Activated CD4-positive, CD25-positive, alpha-beta regulatory T cell (primary cell): Measurements from ENCODE around the gene CCN5.
"Not testable (repeated sequence)": the region's sequence is repeated elsewhere in the genome, so short reads cannot be mapped to it uniquely, and the experiment has no call there.

Experiments
- DNase-seq, 4 experiments: peaks; one replicate each; lab custom pipeline; 2025; lab: John Stamatoyannopoulos, UW

The CCN5 gene

GRCh38 chr20:44714701-44715498, at the start of gene CCN5:
TSS of gene CCN5 (plus strand) at chr20:44715369. CDS start at chr20:44715391, 22 bp downstream.
- DNase-seq, result no peak

DNA sequence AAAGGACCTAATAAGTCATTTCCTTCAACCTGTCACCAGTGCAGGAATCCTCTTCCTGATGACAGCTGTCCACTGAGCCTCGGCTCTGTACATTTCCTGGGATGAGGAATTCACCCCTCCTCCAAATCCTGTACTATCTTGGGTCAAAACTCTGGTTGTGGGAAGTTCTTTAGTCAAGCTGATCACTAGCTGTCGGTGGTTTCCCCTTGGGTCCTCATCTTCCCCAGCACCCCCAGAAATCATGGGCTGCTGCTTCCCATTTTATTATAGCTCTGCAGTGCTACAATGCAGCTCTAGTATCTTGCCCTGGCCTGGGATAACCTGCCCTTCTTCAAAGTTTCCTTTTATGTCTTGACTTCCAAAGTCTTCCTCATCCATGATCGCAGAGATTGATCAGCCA, 49.1 kb upstream of the CCN5 start:
- DNase-seq, result no peak

- DNase-seq, result not testable (repeated sequence)
These were observed 44.3 kb upstream of the CCN5 start for GRCh38 chr20:44670851-44671250.

DNA sequence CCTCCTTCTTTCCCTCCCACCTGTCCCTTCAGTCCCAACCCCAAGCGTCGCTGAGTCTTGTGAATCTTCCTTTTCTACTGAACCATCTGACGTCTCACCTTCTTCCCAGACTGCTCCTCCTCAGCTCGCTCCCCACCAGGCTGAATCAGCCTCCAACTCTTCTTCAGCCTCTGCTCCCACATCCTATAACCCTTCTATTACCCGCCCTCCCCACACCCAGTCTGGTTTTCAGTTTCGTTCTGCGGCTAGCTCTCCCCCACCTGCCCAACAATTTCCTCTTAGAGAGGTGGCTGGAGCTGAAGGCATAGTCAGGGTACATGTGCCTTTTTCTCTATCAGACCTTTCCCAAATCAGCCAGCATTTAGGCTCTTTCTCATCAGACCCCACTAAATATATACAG, 43.6 kb upstream of the CCN5 start:
- peak in 3 of 4 experiments; percentile 21 to 42 (median 35) for DNase-seq

DNA sequence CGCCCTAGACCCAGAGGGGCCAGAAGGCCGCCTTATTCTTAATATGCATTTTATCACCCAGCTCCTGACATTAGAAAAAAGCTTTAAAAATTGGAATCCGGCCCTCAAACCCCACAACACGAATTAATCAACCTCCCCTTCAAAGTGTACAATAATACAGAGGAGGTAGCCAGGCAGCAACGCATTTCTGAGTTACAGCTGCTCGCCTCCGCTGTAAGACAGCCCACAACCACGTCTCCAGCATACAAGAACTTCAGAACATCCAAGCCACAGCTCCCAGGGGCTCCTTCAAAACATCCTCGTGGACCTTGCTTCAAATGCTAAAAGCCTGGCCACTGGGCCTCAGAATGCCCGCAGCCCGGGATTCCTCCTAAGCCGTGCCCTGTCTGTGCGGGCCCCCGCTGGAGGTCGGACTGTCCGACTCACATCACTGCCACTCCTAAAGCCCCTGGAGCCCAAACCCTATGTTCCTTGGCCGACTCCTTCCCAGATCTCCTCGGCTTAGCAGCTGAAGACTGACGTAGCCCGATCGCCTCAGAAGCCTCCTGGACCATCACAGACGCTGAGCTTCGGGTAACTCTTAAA, 42.8 kb upstream of the CCN5 start:
- not testable (repeated sequence) for DNase-seq

- DNase-seq, result no peak
These were observed 36.9 kb upstream of the CCN5 start for GRCh38 chr20:44678242-44678641.

GRCh38 chr20:44678990-44679611, 36.1 kb upstream of the CCN5 start:
- no peak for DNase-seq

DNA sequence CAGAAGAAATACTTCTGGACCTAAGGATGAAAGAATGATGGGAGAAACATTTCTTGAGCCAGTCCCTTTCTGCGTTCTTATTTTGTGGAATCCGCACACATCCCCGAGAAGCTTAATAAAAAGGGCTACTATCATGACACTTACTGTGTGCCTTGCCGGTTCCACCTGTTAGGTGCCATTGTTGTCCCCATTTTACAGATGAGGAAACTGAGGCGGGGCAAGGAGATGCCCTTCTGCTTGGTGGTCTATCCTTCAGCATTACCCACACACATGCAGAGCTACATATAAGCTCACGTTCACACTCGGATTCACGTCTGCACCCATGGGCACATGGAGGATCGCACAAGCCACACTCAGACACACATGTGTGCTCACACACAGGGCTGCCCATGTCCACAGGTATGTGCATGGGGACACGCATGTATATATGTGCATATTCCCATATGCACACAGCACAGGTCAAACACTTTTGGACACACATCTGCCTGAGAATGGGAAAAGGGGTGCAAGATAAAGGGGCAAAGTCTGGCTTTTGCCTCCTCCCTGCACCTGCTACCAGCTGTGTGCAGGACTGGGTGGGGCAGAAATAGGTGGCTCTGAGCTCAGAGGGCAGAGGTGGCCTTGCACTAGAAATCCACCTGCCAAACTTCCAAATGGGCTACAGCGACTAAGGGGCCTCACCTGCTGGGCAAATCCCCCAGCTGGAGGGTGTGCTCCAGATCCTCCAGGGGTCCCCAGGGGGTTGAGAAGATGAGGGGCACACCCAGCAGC, 33.2 kb upstream of the CCN5 start:
- DNase-seq, result no peak

DNA sequence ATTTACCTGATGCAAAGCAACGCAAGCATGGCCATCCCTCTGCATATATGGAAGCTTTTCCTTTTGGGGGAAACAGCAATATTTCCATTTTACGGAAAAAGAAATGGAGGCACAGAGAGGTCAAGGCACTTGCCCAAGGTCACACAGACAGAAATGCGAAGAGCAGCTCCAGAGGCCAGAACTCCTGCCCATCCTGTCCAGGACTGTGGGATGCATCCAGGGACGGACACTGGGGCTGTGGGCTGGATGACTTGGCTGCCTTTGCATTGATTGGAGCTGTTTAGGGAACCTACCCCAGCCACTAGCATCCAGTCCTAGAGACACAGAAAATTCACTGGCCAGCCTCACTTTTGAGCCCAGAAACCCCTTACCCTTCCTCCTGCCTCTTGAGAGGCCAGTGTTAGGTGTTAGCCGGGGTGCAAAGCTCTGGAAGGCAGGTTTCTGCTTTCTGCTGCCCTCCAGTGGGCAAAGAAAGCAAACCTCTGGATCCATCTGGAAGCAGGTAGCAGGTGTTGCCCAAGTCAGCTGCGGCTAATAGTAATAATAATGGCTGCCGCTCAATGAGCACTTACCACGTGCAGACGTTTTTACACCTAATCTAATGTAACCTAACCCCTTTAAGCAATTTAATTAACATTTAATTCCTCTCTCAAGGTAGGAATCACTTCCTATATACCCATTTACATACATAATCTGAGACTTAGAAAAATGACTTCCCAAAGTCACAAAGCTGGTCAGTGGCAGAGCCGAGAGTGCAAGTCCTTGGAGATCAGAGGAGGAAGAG, 31.7 kb upstream of the CCN5 start:
- DNase-seq, result peak in 2 of 4 experiments; percentile 37 to 41

- no peak for DNase-seq
These were observed 30.9 kb upstream of the CCN5 start for GRCh38 chr20:44684047-44684967.

DNA sequence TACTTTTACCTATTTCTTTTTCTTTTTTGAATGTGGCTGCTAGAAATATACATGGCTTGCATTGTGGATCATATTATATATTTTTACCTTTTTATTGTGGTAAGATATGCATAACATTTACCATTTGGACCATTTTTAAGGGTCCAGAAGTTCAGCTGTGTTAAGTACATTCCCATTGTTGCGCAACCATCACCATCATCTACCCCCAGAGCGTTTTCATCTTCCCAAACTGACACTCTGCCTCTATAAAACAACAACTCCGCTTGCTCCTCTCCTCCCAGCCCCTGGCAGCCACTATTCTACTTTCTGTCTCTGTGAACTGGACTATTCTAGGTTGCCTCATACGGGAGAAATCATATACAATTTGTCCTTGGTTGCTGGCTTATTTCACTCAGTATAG, 28.2 kb upstream of the CCN5 start:
- DNase-seq, result no peak

DNA sequence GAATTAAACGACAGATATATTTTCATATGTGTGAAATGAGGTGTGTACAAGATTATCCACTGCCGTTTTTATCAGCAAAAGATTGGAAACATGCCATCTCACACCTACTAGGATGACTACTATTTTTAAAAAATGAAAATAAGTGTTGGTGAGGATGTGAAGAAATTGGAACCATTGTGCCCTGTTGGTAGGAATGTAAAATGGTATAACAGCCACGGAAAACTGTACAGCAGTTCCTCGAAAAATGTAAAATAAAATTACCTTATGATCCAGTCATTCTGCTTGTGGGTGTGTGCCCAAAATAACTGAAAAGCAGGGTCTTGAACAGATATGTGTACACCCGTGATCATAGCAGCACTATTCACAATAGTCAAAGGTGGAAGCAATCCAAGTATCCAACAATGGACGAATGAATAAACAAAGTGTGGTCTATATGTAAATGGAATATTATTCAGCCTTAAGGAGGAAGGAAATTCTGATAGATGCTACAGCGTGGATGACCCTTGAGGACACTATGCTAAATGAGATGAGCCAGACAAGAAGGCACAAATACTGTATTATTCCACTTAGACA, 27.0 kb upstream of the CCN5 start:
- DNase-seq, result no peak

DNA sequence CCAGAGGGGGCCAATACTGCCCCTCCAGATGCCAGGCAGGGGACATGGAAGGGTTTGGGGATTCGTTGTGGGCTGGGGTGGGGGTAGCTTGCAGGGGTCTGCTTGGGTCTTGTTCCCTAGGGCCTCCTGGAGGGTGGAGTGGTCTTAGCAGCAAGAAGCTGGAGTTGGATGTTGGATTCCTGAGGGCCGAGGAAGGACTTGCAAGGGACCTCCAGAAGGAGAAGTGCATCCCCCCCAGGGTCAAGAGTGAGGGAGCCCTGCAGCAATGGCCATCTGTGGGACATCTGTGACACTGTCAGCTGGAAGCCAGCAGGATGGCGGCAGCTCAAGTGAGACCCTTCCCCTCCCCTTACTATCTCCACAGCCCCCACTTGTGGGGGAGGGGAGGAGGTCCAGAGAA, 25.4 kb upstream of the CCN5 start:
- DNase-seq, result no peak

DNA sequence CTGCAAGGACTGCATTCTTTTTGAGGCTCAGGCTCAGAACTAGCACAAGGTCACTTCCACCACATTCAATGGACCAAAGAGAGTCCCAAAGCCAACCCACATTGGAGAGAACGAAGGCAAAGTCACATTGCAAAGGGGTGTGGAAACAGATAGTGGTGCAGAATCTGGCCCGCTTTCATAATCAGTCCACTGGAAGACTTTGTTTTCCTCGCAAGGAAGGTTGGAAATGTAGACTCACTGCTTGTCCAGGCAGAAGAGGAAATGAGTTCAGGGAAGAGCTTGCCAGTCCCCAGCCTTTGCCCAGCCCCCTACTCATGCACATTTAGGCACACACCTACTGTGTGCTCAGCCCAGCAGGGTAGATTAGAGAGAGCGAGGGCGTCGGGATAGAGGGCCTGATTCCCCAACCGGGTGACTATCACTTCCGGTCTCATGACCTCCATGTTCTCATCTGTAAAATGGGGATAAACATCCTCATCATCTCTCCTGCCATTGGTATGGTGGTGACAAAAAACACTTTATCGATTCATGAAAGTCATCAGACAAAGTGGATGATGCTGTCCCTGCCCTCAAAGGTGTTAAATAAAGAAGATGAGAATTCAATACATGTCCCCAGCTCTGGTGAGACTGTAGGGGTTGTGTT, 24.3 kb upstream of the CCN5 start:
- DNase-seq, result no peak

DNA sequence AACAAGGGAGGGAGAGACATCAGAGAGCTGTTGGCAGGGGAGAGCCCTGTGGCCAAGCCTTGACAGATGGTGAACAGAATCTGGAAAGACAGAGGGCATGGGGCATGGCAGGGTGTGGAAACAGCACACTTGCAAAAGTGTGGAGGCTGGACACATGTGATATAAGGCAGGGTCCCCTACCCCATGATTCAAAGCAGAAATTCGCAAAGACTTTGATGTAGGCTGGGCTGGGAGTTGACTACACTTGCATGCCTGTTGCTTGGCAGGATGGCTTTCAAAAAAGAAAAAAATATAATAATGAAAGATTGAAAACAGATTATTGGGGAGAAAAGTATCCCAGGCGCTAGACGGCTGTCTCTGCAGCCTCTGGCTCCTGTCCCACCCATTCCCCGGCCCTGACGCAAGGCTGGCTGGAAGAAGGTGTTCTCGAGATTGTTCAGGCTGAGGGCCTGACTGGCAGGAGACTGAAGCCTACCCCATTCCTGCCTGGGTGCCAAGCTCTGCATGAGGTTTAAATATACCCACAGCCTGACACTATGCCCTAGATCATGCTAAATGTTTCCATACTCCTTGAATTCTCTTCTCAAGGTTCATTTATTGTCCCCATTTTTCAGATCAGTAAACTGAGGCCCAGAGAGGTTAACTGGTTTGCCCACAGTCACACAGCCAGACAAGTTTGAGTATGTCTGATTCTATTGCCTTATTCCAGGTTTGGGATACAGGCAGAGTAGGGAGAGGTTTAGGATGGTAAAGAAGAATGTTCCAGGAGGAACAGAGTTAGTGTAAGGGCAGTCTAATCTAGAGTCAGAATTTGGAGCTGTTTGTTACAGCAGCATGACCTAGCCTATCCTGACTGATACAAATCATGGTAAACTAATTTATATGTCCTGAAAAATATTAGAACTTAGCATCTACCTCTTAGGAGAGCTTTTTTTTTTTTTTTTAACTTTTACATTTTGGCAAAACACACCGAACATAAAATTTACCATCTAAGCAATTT, 23.4 kb upstream of the CCN5 start:
- no peak for DNase-seq

DNA sequence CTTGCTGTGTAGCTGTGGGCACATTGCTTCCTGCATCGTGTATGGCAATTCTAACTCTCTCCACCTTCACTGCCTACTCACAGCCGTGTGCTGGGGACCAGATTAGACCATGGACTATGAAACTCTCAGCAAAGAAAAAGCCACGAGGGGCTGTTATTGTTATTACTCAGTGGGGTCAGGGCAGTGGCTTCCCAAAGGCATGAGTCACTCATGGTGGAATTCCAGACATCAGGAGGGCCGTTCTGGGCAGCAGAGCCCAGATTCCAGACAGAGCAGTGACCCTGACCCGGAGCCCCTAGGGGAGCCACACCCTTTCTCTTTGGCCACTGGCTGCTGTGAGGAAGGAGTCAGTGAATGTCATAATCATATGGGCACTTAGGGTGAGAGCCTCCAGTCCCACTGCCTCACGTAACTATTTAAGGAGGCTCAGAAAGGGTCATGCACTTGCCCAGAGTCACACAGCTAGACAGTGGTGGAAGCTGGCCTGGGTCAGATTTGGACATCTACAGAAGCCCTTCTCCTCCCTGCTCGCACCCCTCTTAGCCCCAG, 22.2 kb upstream of the CCN5 start:
- no peak for DNase-seq

DNA sequence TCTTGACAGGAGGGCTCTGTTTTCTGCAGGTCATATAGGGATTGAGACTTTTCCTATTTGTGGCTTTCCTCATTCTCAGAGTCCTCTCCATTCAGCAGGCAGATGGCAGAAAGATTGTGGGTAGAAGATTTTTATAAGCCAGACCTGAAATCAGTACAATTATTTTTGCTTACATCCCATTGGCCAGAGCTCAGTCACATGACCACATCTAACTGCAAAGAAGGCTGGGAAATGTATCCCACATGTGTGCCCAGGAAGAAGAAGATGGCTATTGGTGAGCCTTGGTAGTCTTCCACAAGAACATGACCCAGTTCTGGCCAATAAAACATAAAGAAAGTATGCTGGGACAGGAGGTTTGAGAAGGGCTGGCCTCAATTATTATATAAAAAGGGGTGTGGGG, 21.5 kb upstream of the CCN5 start:
- no peak for DNase-seq

DNA sequence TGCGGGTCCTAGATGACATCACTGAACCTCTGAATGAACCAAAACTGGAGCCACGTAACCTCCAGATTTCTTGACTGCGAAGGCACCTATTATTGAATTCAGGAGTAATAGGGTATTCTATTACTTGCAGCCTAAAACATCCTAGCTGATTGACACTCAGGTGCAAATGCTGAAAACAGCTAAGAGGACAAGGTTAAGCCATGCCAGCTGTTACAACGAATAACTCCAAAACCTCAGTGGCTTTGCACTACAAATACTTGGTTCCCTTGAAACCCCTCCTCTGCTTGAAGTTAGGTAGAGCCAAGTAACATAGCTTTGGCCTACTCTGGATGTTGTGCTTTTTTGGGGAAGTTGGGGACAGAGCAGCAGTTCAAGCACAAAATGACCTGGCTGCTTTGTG, 21.0 kb upstream of the CCN5 start:
- no peak for DNase-seq
